ENCODE measurements around the gene SPAG17.

SPAG17 gene

GRCh38 chr1:118117521-118117920, 67.5 kb downstream of the SPAG17 start:
- no peak for DNase-seq

DNA sequence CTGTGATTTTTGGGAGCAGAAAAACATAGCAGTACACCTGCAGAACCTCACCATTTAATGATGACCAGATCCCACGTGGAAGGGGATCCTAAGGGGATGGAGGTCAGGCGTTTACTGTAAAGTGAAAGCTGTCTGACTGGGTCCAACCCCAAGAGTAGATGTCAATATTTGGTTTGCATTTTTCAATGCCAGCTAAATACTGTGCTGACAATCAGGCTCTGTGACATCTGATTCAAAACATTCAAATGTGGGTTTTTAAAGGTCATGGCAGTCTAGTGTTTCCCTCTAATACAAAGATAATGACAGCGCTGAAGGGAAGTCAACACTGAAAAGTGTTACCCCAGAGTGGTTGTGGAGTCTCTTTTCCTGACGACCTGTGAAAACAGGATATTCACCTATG, 68.1 kb downstream of the SPAG17 start:
- no peak for DNase-seq

DNA sequence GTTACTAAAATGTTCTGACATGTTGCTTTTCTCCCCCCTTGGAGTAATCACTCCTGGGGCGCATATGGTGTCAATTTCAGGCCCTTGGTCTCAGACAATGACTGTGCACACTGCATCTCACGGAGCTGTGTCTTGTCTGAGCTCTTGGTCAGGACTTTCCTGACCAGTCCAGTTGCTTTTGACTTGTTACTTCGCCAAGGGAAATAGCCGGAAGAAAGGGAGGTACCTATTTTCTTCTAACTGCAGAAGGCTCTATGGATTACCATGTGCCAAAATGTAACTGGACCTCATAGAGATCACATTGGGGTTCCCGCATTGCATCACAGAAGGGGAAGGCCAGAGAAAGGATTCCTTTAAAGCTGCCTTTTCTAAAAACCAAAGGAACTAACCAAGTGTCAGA, 68.6 kb downstream of the SPAG17 start:
- no peak for DNase-seq

DNA sequence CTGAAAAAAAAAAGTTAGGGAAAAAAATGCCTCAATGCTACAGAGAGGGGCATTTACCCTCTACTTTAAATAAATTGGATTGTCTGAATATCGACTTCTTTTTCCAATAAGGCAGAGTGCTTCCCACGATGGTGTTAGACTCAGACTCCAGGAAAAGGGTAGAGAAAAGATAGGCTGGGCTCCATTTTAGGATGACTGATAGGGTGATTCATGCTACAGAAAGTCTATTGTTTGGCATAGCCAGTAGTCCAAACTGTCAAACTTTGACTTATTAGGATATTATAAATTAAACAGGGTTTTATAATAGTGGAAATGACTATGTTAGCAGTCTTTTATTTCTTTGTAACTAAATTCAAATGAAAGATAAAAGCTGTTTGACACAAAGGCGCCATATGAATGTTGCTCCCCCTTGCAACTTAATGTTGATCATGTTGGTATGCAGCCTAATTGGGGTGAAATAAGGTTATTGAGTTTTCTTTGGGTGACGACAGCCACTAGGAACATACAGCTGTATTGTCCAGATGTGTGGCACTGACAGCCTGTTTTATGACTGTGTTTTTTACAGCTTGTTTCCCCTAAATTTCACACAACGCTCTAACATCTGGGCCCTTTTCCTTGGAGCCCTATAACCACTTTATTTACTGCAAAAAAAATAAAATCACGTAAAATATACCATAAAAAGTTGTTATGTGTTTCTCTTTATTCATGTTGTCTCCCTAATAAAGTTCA, 69.3 kb downstream of the SPAG17 start:
- no peak for DNase-seq

- no peak for DNase-seq
Observed at GRCh38 chr1:118113261-118113660, 71.8 kb downstream of the SPAG17 start.

DNA sequence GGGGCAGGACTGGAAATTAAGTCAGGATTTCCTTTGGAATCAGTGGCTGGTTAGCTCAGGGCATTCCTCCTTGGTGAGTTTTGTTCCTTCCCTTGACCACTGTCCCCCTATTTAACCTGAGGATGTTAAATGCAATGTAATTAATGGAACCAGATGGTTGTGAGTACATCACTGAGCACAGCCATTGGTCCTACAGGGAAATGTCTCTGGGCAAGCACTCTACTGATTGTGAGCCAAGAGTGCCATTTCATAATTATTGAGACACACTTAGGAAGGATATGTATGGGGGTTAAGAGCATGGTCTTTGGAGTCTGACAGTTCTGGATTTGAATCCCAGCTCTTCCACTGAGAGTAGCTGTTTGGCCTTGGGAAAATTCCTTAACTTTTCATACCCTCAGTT, 74.4 kb downstream of the SPAG17 start:
- no peak for DNase-seq

GRCh38 chr1:118104951-118105350, 80.1 kb downstream of the SPAG17 start:
- DNase-seq = no peak

DNA sequence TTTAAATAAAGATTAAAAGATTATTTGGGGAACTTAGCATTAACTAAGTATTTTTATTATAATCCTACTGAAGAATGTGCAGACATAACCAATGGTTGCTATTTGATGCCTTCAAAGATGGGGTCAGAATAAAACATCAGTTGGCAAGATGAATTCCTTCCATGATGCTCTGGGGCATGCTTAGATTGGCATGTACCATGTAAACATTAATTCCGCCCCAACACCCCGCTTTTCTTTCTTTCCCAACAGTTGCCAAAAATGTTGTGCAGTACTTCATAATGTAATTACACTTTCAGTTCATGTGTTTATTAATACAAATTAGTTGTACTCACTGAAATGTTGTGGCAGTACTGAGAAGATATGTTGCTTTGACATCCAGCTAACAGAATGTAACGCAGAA, 82.6 kb downstream of the SPAG17 start:
- DNase-seq = no peak

DNA sequence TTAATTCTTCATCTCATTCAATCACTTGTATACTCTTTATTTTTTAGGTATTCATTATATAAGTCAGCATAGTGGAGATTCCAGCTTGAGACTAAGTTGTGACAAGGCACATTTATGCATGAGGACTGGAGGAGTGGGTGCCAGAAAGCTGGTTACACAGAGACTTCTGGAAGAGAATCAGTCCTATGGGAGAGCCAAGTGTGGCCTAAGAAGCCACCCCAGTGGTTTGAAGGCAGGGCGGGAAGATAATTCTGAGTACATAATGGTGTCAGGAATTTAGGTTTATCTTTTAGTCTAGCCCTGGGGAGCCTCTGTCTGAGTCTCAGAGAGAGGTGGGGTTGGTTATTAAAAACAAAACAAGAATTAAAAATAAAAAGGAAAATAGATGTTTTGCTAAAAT, 83.0 kb downstream of the SPAG17 start:
- no peak for DNase-seq

DNA sequence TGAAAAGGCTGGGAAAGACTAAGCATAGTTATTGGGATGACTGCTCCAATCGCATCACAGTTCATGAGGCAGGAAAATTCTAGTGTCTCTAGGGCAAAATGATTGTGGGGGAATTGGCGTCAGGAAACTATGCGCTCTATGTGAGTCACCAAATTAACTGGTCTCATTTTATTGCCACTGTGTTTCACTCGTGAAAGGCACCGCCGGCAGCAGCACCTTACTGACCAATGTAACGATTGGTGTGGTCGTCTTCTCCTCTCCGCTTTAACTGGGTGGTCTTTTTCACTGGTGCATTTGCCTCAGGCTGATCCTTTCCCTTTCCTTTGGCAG, 83.5 kb downstream of the SPAG17 start:
- DNase-seq = no peak

GRCh38 chr1:118100686-118101514, 84.1 kb downstream of the SPAG17 start:
- no peak for DNase-seq

GRCh38 chr1:118099686-118100085, 85.3 kb downstream of the SPAG17 start:
- no peak for DNase-seq

DNA sequence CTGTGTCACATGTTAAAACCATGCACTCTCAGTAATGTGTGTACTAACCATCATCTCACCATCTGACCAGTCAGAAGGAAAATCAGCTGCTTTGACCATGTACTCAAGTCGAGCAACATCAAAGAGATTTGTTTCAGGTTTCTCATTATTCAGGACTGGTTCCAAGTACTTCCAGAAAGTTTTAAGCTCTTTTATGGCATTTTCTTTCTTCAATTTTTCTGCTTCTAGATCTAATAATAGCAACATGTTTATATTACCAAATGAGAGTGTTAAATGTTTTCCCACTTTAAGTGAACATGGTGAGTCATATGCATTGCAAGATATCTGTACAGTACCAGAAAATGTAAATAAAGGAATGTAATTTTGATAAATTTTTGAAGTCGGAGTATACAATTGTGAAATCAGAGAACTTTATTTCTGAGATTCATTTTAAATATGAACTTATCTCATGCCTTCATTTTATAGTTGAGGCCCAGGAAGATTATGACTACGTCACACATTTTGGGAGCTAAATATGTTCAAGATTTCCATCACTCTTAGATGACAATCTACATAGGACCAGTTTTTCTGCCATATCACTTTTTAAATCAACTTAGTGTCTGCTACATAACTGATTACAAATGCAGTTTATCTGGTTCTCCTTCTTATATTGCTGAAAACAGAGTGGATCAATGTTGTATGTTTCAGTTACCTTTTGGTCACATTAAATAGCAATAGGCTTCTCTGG, 87.2 kb downstream of the SPAG17 start:
- no peak for DNase-seq

DNA sequence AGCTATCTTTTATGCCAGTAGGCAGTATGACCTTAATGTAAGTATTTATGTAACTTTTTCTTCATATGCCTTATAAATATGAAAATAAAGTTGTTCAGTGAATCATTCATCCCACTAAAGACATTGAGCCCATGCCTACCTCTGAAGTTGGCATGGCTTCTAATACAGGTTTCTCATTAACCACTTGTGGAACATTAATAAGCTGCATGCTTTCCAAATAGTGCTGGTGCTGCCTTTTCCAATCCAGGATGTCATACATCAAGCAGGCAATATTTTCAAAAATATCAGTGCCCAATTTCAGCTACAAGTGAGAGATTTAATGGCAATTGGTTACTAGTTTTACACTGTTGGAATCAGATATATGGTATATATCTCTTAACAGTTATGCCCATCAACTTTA, 92.0 kb downstream of the SPAG17 start:
- DNase-seq = no peak

- DNase-seq = no peak
Observed at GRCh38 chr1:118090130-118090529, 94.9 kb downstream of the SPAG17 start.

- no peak for DNase-seq
Observed at GRCh38 chr1:118085365-118085764, 99.7 kb downstream of the SPAG17 start.

DNA sequence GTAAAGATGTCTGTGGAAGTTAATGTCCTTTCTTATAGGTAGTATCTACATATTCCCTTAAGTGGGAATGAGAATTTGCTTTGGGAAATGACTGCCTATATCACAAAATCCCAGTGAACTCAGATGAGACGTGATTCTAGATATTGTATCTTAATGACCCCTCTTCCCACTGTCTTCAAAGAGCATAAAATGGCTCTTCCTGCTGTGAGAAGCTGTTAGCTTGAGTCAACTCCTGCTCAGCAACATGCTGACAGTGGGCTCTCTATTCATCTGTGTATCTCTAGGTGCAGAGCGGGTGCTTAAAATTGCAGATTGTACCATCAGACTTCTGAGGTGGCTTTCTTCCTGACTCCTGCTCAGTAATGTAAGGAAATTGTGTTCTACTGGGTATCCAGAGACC, 100.6 kb downstream of the SPAG17 start:
- no peak for DNase-seq

DNA sequence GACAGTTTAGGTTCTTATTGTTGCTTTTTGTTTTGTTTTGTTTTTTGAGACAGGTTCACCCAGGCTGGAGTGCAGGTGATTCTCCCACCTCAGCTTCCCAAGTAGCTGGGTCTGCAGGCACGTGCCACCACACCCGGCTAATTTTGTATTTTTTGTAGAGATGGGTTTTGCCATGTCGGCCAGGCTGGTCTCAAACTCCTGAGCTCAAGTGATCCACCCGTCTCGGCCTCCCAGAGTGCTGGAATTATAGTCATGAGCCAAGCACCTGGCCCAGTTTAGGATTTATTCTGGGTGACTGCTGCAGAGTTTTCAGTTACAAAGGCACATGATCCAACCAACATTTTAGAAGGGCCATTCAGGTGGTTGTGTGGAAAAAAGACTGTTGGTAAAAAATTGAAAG, 102.0 kb downstream of the SPAG17 start:
- DNase-seq = no peak

- no peak for DNase-seq
Observed at GRCh38 chr1:118081387-118081786, 103.6 kb downstream of the SPAG17 start.

- no peak for DNase-seq
Observed at GRCh38 chr1:118077331-118078045, 107.5 kb downstream of the SPAG17 start.

DNA sequence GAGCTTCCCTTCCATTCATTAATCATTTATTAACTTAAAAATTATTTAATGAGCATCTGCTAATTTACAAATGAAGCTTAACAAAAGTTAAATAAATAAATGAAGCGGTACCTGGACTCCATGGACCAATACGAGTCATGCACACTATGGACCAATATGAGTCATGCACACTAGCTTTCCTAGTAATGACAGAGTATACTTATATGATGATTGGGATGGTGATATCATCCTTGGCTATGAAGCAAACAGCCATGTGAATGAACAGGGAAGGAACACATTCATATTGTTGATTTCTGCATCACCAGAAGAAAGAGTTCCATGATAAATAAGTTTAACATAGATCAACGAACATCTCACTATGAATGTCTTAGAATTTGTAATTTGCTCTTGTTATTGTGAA, 109.9 kb downstream of the SPAG17 start:
- no peak for DNase-seq

GRCh38 chr1:118073648-118074435, 111.2 kb downstream of the SPAG17 start:
- no peak for DNase-seq

All from activated CD4-positive, alpha-beta T cell treated with anti-CD3 and anti-CD28 coated beads for 48 hours (primary cell).